GM12873 (cell line): ENCODE results near the gene SLC49A3.

Source experiments
- CTCF ChIP-seq: IDR thresholded peaks from 2 replicates; pipeline ENCODE4 v1.5.1; 2012; ENCODE audit warnings: low read depth, mild to moderate bottlenecking, moderate library complexity, low read length, control low read depth; ENCODE audit not compliant: insufficient read depth; ENCODE audit errors: missing control alignments

SLC49A3 gene

DNA sequence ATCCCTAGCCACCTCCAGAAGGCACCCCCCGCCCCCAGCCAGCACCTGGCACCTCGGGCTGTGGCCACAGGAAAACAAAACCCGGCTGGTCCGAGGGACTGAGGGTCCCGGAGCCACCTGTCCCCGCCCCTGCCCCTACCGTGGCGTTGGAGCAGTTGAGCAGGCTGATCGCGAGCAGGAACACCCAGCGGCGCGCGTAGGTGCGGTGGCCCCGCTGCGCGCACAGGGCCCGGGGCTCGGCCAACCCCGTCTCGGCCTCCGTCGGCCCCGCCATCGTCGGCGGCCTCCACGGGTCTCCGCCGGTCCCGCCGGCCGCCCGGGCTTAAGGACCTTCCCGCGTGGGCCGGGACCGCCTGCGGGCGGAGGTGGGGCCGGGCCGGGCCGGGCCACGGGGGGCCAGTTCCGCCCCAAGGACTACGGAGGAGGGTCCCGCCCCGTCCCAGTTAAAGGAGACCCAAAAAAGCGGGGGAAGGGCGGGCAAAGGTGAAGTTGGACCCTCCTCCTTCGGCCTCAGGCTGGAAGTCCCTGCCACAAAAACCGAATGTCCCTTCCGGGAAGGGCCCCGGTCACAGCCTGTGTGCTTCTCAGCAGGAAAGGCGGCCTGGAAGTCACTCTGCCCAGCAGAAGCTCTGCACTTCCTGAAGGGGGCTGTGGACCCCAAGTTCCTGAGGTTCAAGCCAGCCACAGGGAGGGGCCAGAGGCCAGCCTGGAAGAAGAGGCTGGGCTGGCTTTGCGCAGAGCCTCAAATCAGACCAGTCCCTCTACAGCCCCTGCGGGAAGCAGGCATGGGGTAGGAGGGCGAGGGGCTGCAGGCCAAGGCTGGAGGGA is at the start of gene SLC49A3:
TSS of gene SLC49A3 (minus strand) at position 298 of the 828 bp plus-strand sequence. CDS start at position 274, 24 bp downstream.
- TF ChIP-seq CTCF, result no peak

DNA sequence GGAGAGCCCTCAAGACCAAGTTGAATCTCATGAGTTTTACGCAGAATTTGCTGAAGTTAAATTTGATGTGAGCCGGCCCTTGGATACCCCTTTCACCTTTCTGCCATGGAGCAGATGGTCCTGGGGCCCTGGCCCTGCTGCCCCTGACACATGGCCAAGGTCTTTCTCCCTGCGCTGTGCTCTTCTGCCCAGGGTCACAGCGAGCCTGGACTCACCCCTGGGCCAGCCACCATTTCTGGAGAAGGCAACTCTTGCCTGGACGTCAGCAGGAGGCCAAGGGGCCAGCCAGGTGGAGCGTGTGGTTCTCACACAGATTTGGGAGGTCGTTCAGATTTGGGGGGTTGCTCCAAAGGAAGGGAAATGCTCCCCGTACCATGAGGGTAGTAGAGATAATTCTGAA is 46.6 kb upstream of the SLC49A3 start:
- TF ChIP-seq CTCF, result no peak

- TF ChIP-seq CTCF, result no peak
Measured at GRCh38 chr4:734951-735350, 46.0 kb upstream of the SLC49A3 start.

DNA sequence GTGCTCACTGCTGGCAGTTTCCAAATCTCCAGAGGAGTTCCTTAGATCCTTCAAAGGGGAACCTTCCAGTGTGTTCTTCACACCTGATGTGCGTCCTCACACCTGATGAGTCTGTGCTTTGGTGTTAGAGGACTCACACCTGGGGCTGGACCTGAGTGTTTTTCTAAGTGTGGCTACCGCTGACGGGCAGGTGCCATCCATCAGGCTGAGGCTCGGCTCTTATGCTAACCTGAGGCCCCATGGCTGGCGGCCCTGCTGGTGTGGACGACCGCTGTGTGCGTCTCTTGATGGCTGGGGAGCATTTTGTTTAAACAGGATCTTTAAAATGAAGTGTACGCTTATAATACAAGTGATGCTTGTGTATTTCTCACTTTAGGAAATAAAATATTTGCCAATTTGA is 45.1 kb upstream of the SLC49A3 start:
- TF ChIP-seq CTCF, result no peak

DNA sequence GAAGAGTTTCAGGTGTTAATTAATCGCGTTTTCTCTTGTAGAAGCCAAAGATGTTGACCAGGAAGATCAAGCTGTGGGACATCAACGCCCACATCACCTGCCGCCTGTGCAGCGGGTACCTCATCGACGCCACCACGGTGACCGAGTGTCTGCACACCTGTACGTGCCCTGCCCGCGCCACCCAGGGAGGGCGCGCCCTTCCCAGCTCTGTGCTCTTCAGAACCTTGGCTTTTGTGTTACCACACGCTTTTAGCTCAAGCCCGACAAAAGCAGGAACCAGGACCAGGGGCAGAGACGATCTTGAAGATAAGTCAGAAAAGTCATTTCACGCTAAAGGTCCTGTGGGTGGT is 44.7 kb upstream of the SLC49A3 start:
- no peak for TF ChIP-seq CTCF

DNA sequence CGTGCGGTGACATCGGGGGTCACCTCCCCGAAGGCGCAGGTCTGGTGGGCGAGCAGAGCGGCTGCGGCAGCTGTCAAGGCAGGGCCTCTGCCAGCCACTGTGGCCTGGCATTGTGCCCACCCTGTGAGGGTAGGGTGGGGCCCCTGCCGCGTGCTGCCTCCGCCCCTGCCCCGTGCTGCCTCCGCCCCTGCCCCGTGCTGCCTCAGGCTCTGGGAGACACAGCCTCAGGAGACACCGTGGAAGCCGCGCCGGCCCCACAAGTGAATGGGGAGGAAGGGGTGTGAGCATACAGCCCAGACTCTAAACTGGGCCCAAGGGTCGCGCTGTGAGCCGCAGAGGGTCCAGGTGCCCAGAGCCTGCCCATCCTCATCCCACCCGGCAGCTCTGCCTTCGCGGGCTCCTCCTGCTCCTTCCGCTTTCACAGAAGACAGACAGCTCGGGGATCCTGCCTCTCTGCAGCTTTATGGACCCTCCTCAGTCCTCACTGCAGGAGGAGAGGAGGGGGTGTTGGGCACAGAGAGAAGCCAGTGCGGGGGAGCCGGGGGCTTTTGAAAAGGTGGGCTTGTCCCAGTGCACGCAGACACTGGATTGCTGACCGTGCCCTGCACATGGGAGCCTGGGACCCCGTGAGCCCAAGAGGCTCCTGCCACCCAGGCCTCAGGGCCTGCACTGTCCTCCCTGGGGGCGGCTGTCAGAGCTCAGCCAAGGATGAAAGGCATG is 44.1 kb upstream of the SLC49A3 start:
- TF ChIP-seq CTCF, result no peak

- no peak for TF ChIP-seq CTCF
Measured at GRCh38 chr4:732486-732885, 43.5 kb upstream of the SLC49A3 start.
